Mucosa of descending colon (tissue), 3 donors: ENCODE data around the gene GHRH. TPM values are rescaled to one million over a fixed set of nuclear protein-coding genes. Genes with fewer than 3 reads are reported as not detected.
A peak's percentile ranks its signal among the peaks of the same experiment; 100 is the strongest.

ENCODE experiments used
- ATAC-seq: fragments of 200-7000 bp; cut with Tn5 transposase; one replicate; pipeline ENCODE4 v1.9.1; 2020; ENCODE audit warnings: mild to moderate bottlenecking, moderate library complexity
- DNase-seq, 3 donors: peaks; one replicate each; pipeline ENCODE4 v3.0.0-alpha.2; 2020
- H3K36me3 ChIP-seq: fragments of 200-600 bp; one replicate; pipeline ENCODE4 v1.8.0; 2021; ENCODE audit warnings: low read depth, mild to moderate bottlenecking
- H3K4me1 ChIP-seq: fragments of 200-600 bp; one replicate; pipeline ENCODE4 v1.8.0; 2021; ENCODE audit warnings: low read depth, mild to moderate bottlenecking
- H3K4me3 ChIP-seq: fragments of 200-600 bp; one replicate; pipeline ENCODE4 v1.8.0; 2021; ENCODE audit warnings: mild to moderate bottlenecking
- H3K9me3 ChIP-seq: fragments of 200-600 bp; one replicate; pipeline ENCODE4 v1.8.0; 2021; ENCODE audit warnings: mild to moderate bottlenecking
- CTCF ChIP-seq: fragments of 200-600 bp; IDR thresholded peaks from one replicate; pipeline ENCODE4 v1.8.0; 2022; ENCODE audit warnings: antibody characterized with exemption, mild to moderate bottlenecking
- intact Hi-C, 2 donors: fragments of 100-400 bp; cut with DNase I in 1 of 2; cut with micrococcal nuclease in 1 of 2; formaldehyde crosslinking; loops; one replicate each; pipeline versions ENCODE4 v1.11.0 to v1.11.1; 2022; cut with DNase I, micrococcal nuclease
- total RNA-seq, 3 donors: library from RNA; stranded (reverse); fragmentation: NEBNext Ultra II Directional in 2 of 3; extraction: Animal tissue kit (Norgen Biotek cat#: 25700) in 2 of 3; gene quantifications; one replicate each; pipeline versions ENCODE4 v1.2.1 to v1.2.4, GENCODE V29; 2021 to 2023
- donor health status: DM: no; HTN: no; CAD: no; lungs with moderate emphysema.
- donor health status: DM: no; HTN: no; CAD: no.
- donor health status: DM: no; HTN: yes; CAD: no.

Gene GHRH
- total RNA-seq, 3 donors from 2014 or later = not detected

- no peaks in the 10 kb centered on the region for H3K36me3 ChIP-seq
- no peaks in the 10 kb centered on the region for H3K9me3 ChIP-seq
- peaks cover 25% of the 10 kb centered on the region for H3K4me1 ChIP-seq
- DNase-seq = no peak
- ATAC-seq = no peak
- H3K4me3 ChIP-seq = no peak overlapping the region
- no peak for TF ChIP-seq CTCF
- intact Hi-C loops = no loop called here
These were observed 38.3 kb upstream of the GHRH start for GRCh38 chr20:37299718-37300528.

- Histone ChIP-seq H3K9me3 (no peaks in the 10 kb centered on the region), H3K4me3 (no peak overlapping the region), H3K36me3 (no peaks in the 10 kb centered on the region), H3K4me1 (peaks cover 18% of the 10 kb centered on the region)
- DNase-seq (no peak), ATAC-seq (no peak)
- intact Hi-C loops = no loop called here
- TF ChIP-seq CTCF = no peak
These were observed 36.8 kb upstream of the GHRH start for GRCh38 chr20:37298190-37298939.

- no peak for ATAC-seq
- Histone ChIP-seq H3K9me3 (no peaks in the 10 kb centered on the region), H3K4me3 (no peak overlapping the region), H3K36me3 (no peaks in the 10 kb centered on the region), H3K4me1 (peaks cover 13% of the 10 kb centered on the region)
- TF ChIP-seq CTCF = no peak
- intact Hi-C loops = no loop called here
- DNase-seq = no peak
These were observed 35.6 kb upstream of the GHRH start for GRCh38 chr20:37297066-37297736.

- intact Hi-C loops = no loop called here
- ATAC-seq (peak; percentile 54), DNase-seq (no peak)
- Histone ChIP-seq H3K4me1 (peaks cover 13% of the 10 kb centered on the region), H3K9me3 (no peaks in the 10 kb centered on the region), H3K4me3 (no peak overlapping the region), H3K36me3 (no peaks in the 10 kb centered on the region)
- no peak for TF ChIP-seq CTCF
These were observed 34.8 kb upstream of the GHRH start for GRCh38 chr20:37296371-37296770.

- intact Hi-C loops = no loop called here
- peak; percentile 79 for ATAC-seq
- Histone ChIP-seq H3K4me3 (no peak overlapping the region), H3K36me3 (no peaks in the 10 kb centered on the region), H3K9me3 (no peaks in the 10 kb centered on the region), H3K4me1 (peaks cover 18% of the 10 kb centered on the region)
- TF ChIP-seq CTCF = no peak
- peak in 1 of 3 donors; percentile 39 for DNase-seq
These were observed 34.0 kb upstream of the GHRH start for GRCh38 chr20:37295595-37295994.
